ENCODE data around the gene ZFP1.

The ZFP1 gene

GRCh38 chr16:75114179-75114945, 34.0 kb upstream of the ZFP1 start:
- no peak for DNase-seq (ENCODE audit: low read depth)
- no peak overlapping the region for H3K4me3 ChIP-seq (ENCODE audit: low read length)
- TF ChIP-seq CTCF (IDR thresholded peaks at IDR 0.05; ENCODE audit: insufficient read depth, low read depth, low read length, missing control alignments) = no peak

GRCh38 chr16:75114946-75115825, 33.1 kb upstream of the ZFP1 start:
- TF ChIP-seq CTCF (IDR thresholded peaks at IDR 0.05; ENCODE audit: insufficient read depth, low read depth, low read length, missing control alignments) = no peak
- no peak overlapping the region for H3K4me3 ChIP-seq (ENCODE audit: low read length)
- DNase-seq (ENCODE audit: low read depth) = no peak

GRCh38 chr16:75116081-75116910, 32.0 kb upstream of the ZFP1 start, which contains the start of gene LDHD:
Gene LDHD, minus strand, starts transcription at chr16:75116780. Its CDS starts 60 bp downstream, at chr16:75116720.
- TF ChIP-seq CTCF (IDR thresholded peaks at IDR 0.05; ENCODE audit: insufficient read depth, low read depth, low read length, missing control alignments) = no peak
- no peak within 1 kb of the TSS for H3K4me3 ChIP-seq (ENCODE audit: low read length)
- DNase-seq (ENCODE audit: low read depth) = peak; percentile 33

- no peak for TF ChIP-seq CTCF (IDR thresholded peaks at IDR 0.05; ENCODE audit: insufficient read depth, low read depth, low read length, missing control alignments)
- H3K4me3 ChIP-seq (ENCODE audit: low read length) = no peak overlapping the region
Measured at GRCh38 chr16:75116911-75117245, 31.4 kb upstream of the ZFP1 start.

GRCh38 chr16:75118943-75119539, 29.3 kb upstream of the ZFP1 start:
- no peak overlapping the region for H3K4me3 ChIP-seq (ENCODE audit: low read length)
- TF ChIP-seq CTCF (IDR thresholded peaks at IDR 0.05; ENCODE audit: insufficient read depth, low read depth, low read length, missing control alignments) = no peak
- no peak for DNase-seq (ENCODE audit: low read depth)

More at GRCh38 chr16:75116911-75117245, 31.4 kb upstream of the ZFP1 start:
- no peak for DNase-seq (ENCODE audit: low read depth)

- H3K4me3 ChIP-seq (ENCODE audit: low read length) = no peak overlapping the region
- DNase-seq (ENCODE audit: low read depth) = no peak
- TF ChIP-seq CTCF (IDR thresholded peaks at IDR 0.05; ENCODE audit: insufficient read depth, low read depth, low read length, missing control alignments) = no peak
Measured at GRCh38 chr16:75120253-75120652, 28.1 kb upstream of the ZFP1 start.

Data from epithelial cell of esophagus (primary cell).